Lower leg skin (tissue), 4 donors: Measurements from ENCODE around the gene C12orf56. TPM values are rescaled to one million over a fixed set of nuclear protein-coding genes. Genes with fewer than 3 reads are reported as not detected.
A peak's percentile ranks its signal among the peaks of the same experiment; 100 is the strongest.

Source experiments
- DNase-seq, 2 donors: peaks; one replicate each; pipeline ENCODE4 v3.0.0-alpha.2; 2019; ENCODE audit warnings: low spot score in 2 of 2
- H3K4me3 ChIP-seq: fragments of 200-600 bp; sonication (generic); 2 replicates; pipeline ENCODE4 v1.5.1; 2017; ENCODE audit warnings: mild to moderate bottlenecking, low read depth; ENCODE audit not compliant: poor library complexity, severe bottlenecking
- CTCF ChIP-seq, 3 donors: fragments of 450-650 bp; IDR thresholded peaks; one replicate each; pipeline ENCODE4 v1.5.1; 2016; ENCODE audit warnings: antibody characterized with exemption in 3 of 3, mild to moderate bottlenecking in 3 of 3, moderate library complexity in 2 of 3
- POLR2A ChIP-seq, 2 donors: fragments of 450-650 bp; IDR thresholded peaks; one replicate each; pipeline ENCODE4 v1.6.1; 2016 to 2017; ENCODE audit warnings: antibody characterized with exemption in 2 of 2, mild to moderate bottlenecking in 1 of 2, moderate library complexity in 1 of 2
- WGBS, 2 donors: methylation state at CpG; one replicate each; pipeline ENCODE4 v1.1.5; 2018; 5-methylcytosine and 5-hydroxymethylcytosine counted together
- intact Hi-C: fragments of 100-400 bp; cut with DNase I; formaldehyde crosslinking; loops from one replicate; pipeline ENCODE4 v1.15.0; 2023; ENCODE audit warnings: low total_unique reads
- total RNA-seq, 4 donors: library from RNA; depleted of rRNA; stranded (reverse); fragments of >200 nt; gene quantifications; one replicate each; pipeline ENCODE4 v1.1.0, GENCODE V29; 2016

C12orf56 gene
- total RNA-seq, 4 donors from 2014 or later, result 1.1 to 7.9 (median 2.1) TPM

- no peak overlapping the region for H3K4me3 ChIP-seq
- no peak for DNase-seq
- intact Hi-C loops, result no loop called here
- no peak for TF ChIP-seq CTCF (IDR thresholded peaks at IDR 0.05)
- no peak for TF ChIP-seq POLR2A (IDR thresholded peaks at IDR 0.05)
- 82 to 83% methylated on average over 9 of the region's 9 CpGs for WGBS, 2 donors
Measured at GRCh38 chr12:64407342-64408223, 17.0 kb upstream of the C12orf56 start.

GRCh38 chr12:64404470-64405256 is 14.1 kb upstream of the C12orf56 start:
- 0 to 1% methylated on average over 9 to 23 of the region's 78 CpGs for WGBS, 2 donors
- peak; percentile 53 to 93 for DNase-seq
- TF ChIP-seq POLR2A (IDR thresholded peaks at IDR 0.05) (no peak), CTCF (IDR thresholded peaks at IDR 0.05) (no peak)
- peak overlapping the region; percentile 99 for H3K4me3 ChIP-seq
- intact Hi-C loops, result no loop called here

- intact Hi-C loops, result no loop called here
- 20 to 31% methylated on average over 23 to 36 of the region's 60 CpGs for WGBS, 2 donors
- peak within 1 kb of the TSS; percentile 99 for H3K4me3 ChIP-seq
- peak; percentile 91 to 98 for DNase-seq
- TF ChIP-seq CTCF (IDR thresholded peaks at IDR 0.05), result no peak
- TF ChIP-seq POLR2A (IDR thresholded peaks at IDR 0.05), result peak in 1 of 2 donors; percentile 18
Measured at GRCh38 chr12:64403707-64404469, 13.3 kb upstream of the C12orf56 start, which contains the start of gene XPOT. Gene XPOT, plus strand, starts transcription at chr12:64404392. Its CDS starts 5,644 bp downstream, at chr12:64410036.

- intact Hi-C loops, result no loop called here
- WGBS, 2 donors, result 89 to 94% methylated on average over 5 of the region's 5 CpGs
- no peak for DNase-seq
- no peak for TF ChIP-seq POLR2A (IDR thresholded peaks at IDR 0.05)
- no peak for TF ChIP-seq CTCF (IDR thresholded peaks at IDR 0.05)
- H3K4me3 ChIP-seq, result no peak overlapping the region
Measured at GRCh38 chr12:64402181-64402580, 11.6 kb upstream of the C12orf56 start.

- no peak overlapping the region for H3K4me3 ChIP-seq
- peak in 1 of 2 donors; percentile 32 for DNase-seq
- TF ChIP-seq POLR2A (IDR thresholded peaks at IDR 0.05) (no peak), CTCF (IDR thresholded peaks at IDR 0.05) (no peak)
- WGBS, 2 donors, result 40% methylated on average over 4 of the region's 4 CpGs
- intact Hi-C loops, result no loop called here
Measured at GRCh38 chr12:64400041-64400440, 9.5 kb upstream of the C12orf56 start.
